CD4-positive, alpha-beta memory T cell (primary cell): ENCODE measurements around the gene RPL36A. TPM values are rescaled to one million over a fixed set of nuclear protein-coding genes. Genes with fewer than 3 reads are reported as not detected.
A peak's percentile ranks its signal among the peaks of the same experiment; 100 is the strongest.

ENCODE experiments used
- CTCF ChIA-PET: fragments of 350-600 bp; sonication (Branson Sonifier 250); formaldehyde crosslinking; loops from one replicate; lab custom pipeline; 2021; ENCODE audit warnings: inconsistent platforms; ENCODE audit not compliant: partially characterized antibody; lab: Charles Lee
- POLR2A ChIA-PET: fragments of 350-600 bp; sonication (Branson Sonifier 250); formaldehyde crosslinking; loops from one replicate; lab custom pipeline; 2021; ENCODE audit not compliant: partially characterized antibody; lab: Charles Lee
- DNase-seq, 5 donors: peaks; one replicate each; pipeline versions ENCODE4 v3.0.0 to v3.0.0-alpha.2; 2020 to 2022; ENCODE audit warnings: mixed read lengths in 1 of 5
- H3K27ac ChIP-seq: one replicate; pipeline ENCODE4 v1.7.0; 2013; ENCODE audit warnings: low read depth, low read length
- H3K27me3 ChIP-seq: 2 replicates; pipeline ENCODE4 v1.7.0; 2013; ENCODE audit warnings: mild to moderate bottlenecking, low read length, moderate library complexity; ENCODE audit not compliant: insufficient read depth
- H3K36me3 ChIP-seq: 2 replicates; pipeline ENCODE4 v1.7.0; 2013; ENCODE audit warnings: mild to moderate bottlenecking, low read length, moderate library complexity; ENCODE audit not compliant: insufficient read depth
- H3K4me1 ChIP-seq: 2 replicates; pipeline ENCODE4 v1.7.0; 2013; ENCODE audit warnings: mild to moderate bottlenecking, low read length, moderate library complexity; ENCODE audit not compliant: insufficient read depth
- H3K4me3 ChIP-seq, 2 donors: one replicate each; pipeline ENCODE4 v1.7.0; 2013; ENCODE audit warnings: low read length in 2 of 2, mild to moderate bottlenecking in 1 of 2
- H3K9me3 ChIP-seq, 2 donors: one replicate each; pipeline ENCODE4 v1.7.0; 2013; ENCODE audit warnings: low read length in 2 of 2, control low read depth in 1 of 2; ENCODE audit not compliant: control insufficient read depth in 1 of 2
- H3K27ac Mint-ChIP-seq, 7 donors: one replicate each; pipeline ENCODE4 v1.8.0; 2020 to 2021; ENCODE audit warnings: mixed read lengths in 7 of 7, mild to moderate bottlenecking in 6 of 7, inconsistent platforms in 3 of 7, moderate library complexity in 3 of 7
- H3K27me3 Mint-ChIP-seq, 2 donors: one replicate each; pipeline ENCODE4 v1.8.0; 2020 to 2021; ENCODE audit warnings: mixed read lengths in 2 of 2
- H3K36me3 Mint-ChIP-seq, 2 donors: one replicate each; pipeline ENCODE4 v1.8.0; 2020 to 2021; ENCODE audit warnings: mixed read lengths in 2 of 2, inconsistent platforms in 1 of 2, mild to moderate bottlenecking in 1 of 2
- H3K4me1 Mint-ChIP-seq, 4 donors: one replicate each; pipeline ENCODE4 v1.8.0; 2020 to 2021; ENCODE audit warnings: mixed read lengths in 4 of 4, mild to moderate bottlenecking in 1 of 4
- H3K4me3 Mint-ChIP-seq, 8 donors: one replicate each; pipeline ENCODE4 v1.8.0; 2020 to 2021; ENCODE audit warnings: mixed read lengths in 8 of 8, mild to moderate bottlenecking in 7 of 8, moderate library complexity in 6 of 8, inconsistent platforms in 3 of 8
- H3K9me3 Mint-ChIP-seq, 8 donors: one replicate each; pipeline ENCODE4 v1.8.0; 2020 to 2021; ENCODE audit warnings: mixed read lengths in 8 of 8, mild to moderate bottlenecking in 5 of 8, inconsistent platforms in 3 of 8, moderate library complexity in 1 of 8
- intact Hi-C: fragments of 100-400 bp; cut with micrococcal nuclease; formaldehyde crosslinking; loops from one replicate; pipeline ENCODE4 v1.15.1; 2023
- polyA plus RNA-seq, 2 donors: library from polyadenylated mRNA; unstranded; fragments of 300-500 nt; fragmentation: Illumina TruSeq; gene quantifications; one replicate each; pipeline ENCODE4 v1.2.3, GENCODE V29; 2021
- total RNA-seq, 2 experiments: library from RNA; stranded (reverse); gene quantifications; one replicate each; pipeline ENCODE4 v1.2.3, GENCODE V29; 2021

The RPL36A gene
- total and polyA plus RNA-seq, 4 experiments from 2014 or later, result 380 to 2,724 (median 1,362) TPM

GRCh38 chrX:101407167-101407747 lies 16.4 kb downstream of the RPL36A start:
- Mint-ChIP-seq H3K36me3 (peaks cover 1 to 22% of the 10 kb centered on the region in 2 donors), H3K4me1 (peaks cover 13 to 30% (median 20%) of the 10 kb centered on the region in 4 donors), H3K27me3 (no peaks in the 10 kb centered on the region), H3K27ac (peak overlapping the region; percentile 95 to 99 (median 98)), H3K9me3 (peaks cover 0 to 4% (median 0%) of the 10 kb centered on the region in 8 donors), H3K4me3 (peak overlapping the region; percentile 85 to 96 (median 94))
- CTCF ChIA-PET, result interaction anchor here (1.5 kb wide), 1 partner anchor 17 kb away, joined by 9 read pairs; the partner anchor contains the start of gene RPL36A
- H3K27me3 ChIP-seq, result no peaks in the 10 kb centered on the region
- peak in 1 of 5 donors; percentile 9 for DNase-seq
- peak overlapping the region; percentile 89 to 99 for H3K4me3 ChIP-seq
- H3K4me1 ChIP-seq, result peaks cover 27% of the 10 kb centered on the region
- peaks cover 7% of the 10 kb centered on the region for H3K36me3 ChIP-seq
- POLR2A ChIA-PET, result interaction anchor here (1.3 to 2.5 kb wide), 5 partner anchors 11 to 524 kb away, joined by 3 to 16 read pairs (median 7); partner anchors contain the start of genes RPL36A, TIMM8A and ZMAT1
- intact Hi-C loops, result loop anchor here (1.0 to 10.0 kb wide), 2 partner anchors 17 to 582 kb away; partner anchors contain the start of gene CSTF2
- H3K27ac ChIP-seq, result peak overlapping the region; percentile 97
- no peaks in the 10 kb centered on the region for H3K9me3 ChIP-seq

- Mint-ChIP-seq H3K4me3 (peak within 1 kb of the TSS; percentile 85 to 96 (median 94)), H3K36me3 (peaks cover 6 to 29% of the 10 kb centered on the region in 2 donors), H3K4me1 (peaks cover 14 to 36% (median 24%) of the 10 kb centered on the region in 4 donors), H3K27me3 (no peaks in the 10 kb centered on the region), H3K27ac (peak within 1 kb of the TSS; percentile 95 to 99 (median 98)), H3K9me3 (peaks cover 0 to 4% (median 0%) of the 10 kb centered on the region in 8 donors)
- peak; percentile 85 to 96 (median 91) for DNase-seq
- H3K4me1 ChIP-seq, result peaks cover 27% of the 10 kb centered on the region
- peak within 1 kb of the TSS; percentile 89 to 99 for H3K4me3 ChIP-seq
- ChIA-PET POLR2A (interaction anchor here (1.3 to 2.5 kb wide), 5 partner anchors 10 to 524 kb away, joined by 3 to 16 read pairs (median 7); partner anchors contain the start of genes RPL36A, TIMM8A and ZMAT1), CTCF (interaction anchor here (1.5 kb wide), 1 partner anchor 17 kb away, joined by 9 read pairs; the partner anchor contains the start of gene RPL36A)
- peak within 1 kb of the TSS; percentile 97 for H3K27ac ChIP-seq
- H3K27me3 ChIP-seq, result no peaks in the 10 kb centered on the region
- intact Hi-C loops, result loop anchor here (1.0 to 10.0 kb wide), 4 partner anchors 18 to 583 kb away; partner anchors contain the start of genes CSTF2 and TIMM8A
- H3K36me3 ChIP-seq, result peaks cover 12% of the 10 kb centered on the region
- H3K9me3 ChIP-seq, result no peaks in the 10 kb centered on the region
Observed at GRCh38 chrX:101407748-101408531, 17.1 kb downstream of the RPL36A start, which contains the start of the genes GLA and HNRNPH2. Gene GLA (minus strand): TSS chrX:101407925. CDS start chrX:101407903, 22 bp downstream. Gene HNRNPH2 (plus strand): TSS chrX:101408222. CDS start chrX:101411989, 3,767 bp downstream.

- H3K4me3 ChIP-seq, result peak overlapping the region; percentile 69 to 79
- intact Hi-C loops, result loop anchor here (1.0 to 10.0 kb wide), 3 partner anchors 60 to 584 kb away; partner anchors contain the start of genes CSTF2 and TIMM8A
- peak overlapping the region; percentile 97 for H3K27ac ChIP-seq
- peaks cover 12% of the 10 kb centered on the region for H3K36me3 ChIP-seq
- Mint-ChIP-seq H3K27ac (peak overlapping the region; percentile 95 to 99 (median 98)), H3K27me3 (no peaks in the 10 kb centered on the region), H3K4me3 (peak overlapping the region; percentile 85 to 96 (median 94)), H3K9me3 (peaks cover 0 to 4% (median 0%) of the 10 kb centered on the region in 8 donors), H3K4me1 (peaks cover 14 to 41% (median 25%) of the 10 kb centered on the region in 4 donors), H3K36me3 (peaks cover 10 to 33% of the 10 kb centered on the region in 2 donors)
- ChIA-PET CTCF (no interaction called here), POLR2A (interaction anchor here (1.0 to 2.5 kb wide), 3 partner anchors 9 to 524 kb away, joined by 3 to 16 read pairs (median 3); partner anchors contain the start of genes RPL36A and ZMAT1)
- no peaks in the 10 kb centered on the region for H3K9me3 ChIP-seq
- H3K4me1 ChIP-seq, result peaks cover 27% of the 10 kb centered on the region
- no peaks in the 10 kb centered on the region for H3K27me3 ChIP-seq
- DNase-seq, result no peak
Observed at GRCh38 chrX:101408532-101408841, 17.7 kb downstream of the RPL36A start.

GRCh38 chrX:101409043-101409442 lies 18.2 kb downstream of the RPL36A start:
- Mint-ChIP-seq H3K9me3 (peaks cover 0 to 4% (median 0%) of the 10 kb centered on the region in 8 donors), H3K4me1 (peaks cover 14 to 41% (median 25%) of the 10 kb centered on the region in 4 donors), H3K27me3 (no peaks in the 10 kb centered on the region), H3K4me3 (peak overlapping the region; percentile 85 to 96 (median 94)), H3K27ac (peak overlapping the region; percentile 95 to 99 (median 98)), H3K36me3 (peaks cover 10 to 30% of the 10 kb centered on the region in 2 donors)
- CTCF ChIA-PET, result no interaction called here
- Histone ChIP-seq H3K9me3 (no peaks in the 10 kb centered on the region), H3K4me3 (peak overlapping the region; percentile 69 to 79), H3K27ac (peak overlapping the region; percentile 97), H3K4me1 (peaks cover 32% of the 10 kb centered on the region), H3K27me3 (no peaks in the 10 kb centered on the region), H3K36me3 (peaks cover 12% of the 10 kb centered on the region)
- POLR2A ChIA-PET, result interaction anchor here (1.0 kb wide), 1 partner anchor 523 kb away, joined by 3 read pairs; the partner anchor contains the start of gene ZMAT1
- intact Hi-C loops, result loop anchor here (10.0 kb wide), 1 partner anchor 584 kb away; the partner anchor contains the start of gene CSTF2
- DNase-seq, result no peak

- H3K27ac Mint-ChIP-seq, result peak overlapping the region; percentile 38 to 89 (median 81)
- CTCF ChIA-PET, result no interaction called here
- POLR2A ChIA-PET, result no interaction called here
- Histone ChIP-seq H3K4me3 (no peak overlapping the region), H3K36me3 (peaks cover 12% of the 10 kb centered on the region), H3K4me1 (peaks cover 36% of the 10 kb centered on the region), H3K27ac (peak overlapping the region; percentile 21), H3K27me3 (no peaks in the 10 kb centered on the region), H3K9me3 (no peaks in the 10 kb centered on the region)
- intact Hi-C loops, result loop anchor here (10.0 kb wide), 1 partner anchor 1244 kb away; the partner anchor contains the start of gene GPRASP1
- peaks cover 17 to 47% (median 29%) of the 10 kb centered on the region in 4 donors for H3K4me1 Mint-ChIP-seq
- no peak for DNase-seq
- H3K27me3 Mint-ChIP-seq, result no peaks in the 10 kb centered on the region
- peaks cover 10 to 29% of the 10 kb centered on the region in 2 donors for H3K36me3 Mint-ChIP-seq
- H3K4me3 Mint-ChIP-seq, result peak overlapping the region; percentile 6 to 87 (median 62)
- H3K9me3 Mint-ChIP-seq, result peaks cover 0 to 4% (median 0%) of the 10 kb centered on the region in 8 donors
Observed at GRCh38 chrX:101410461-101410860, 19.6 kb downstream of the RPL36A start.

- Histone ChIP-seq H3K36me3 (peaks cover 12% of the 10 kb centered on the region), H3K9me3 (no peaks in the 10 kb centered on the region), H3K27me3 (no peaks in the 10 kb centered on the region), H3K27ac (no peak overlapping the region), H3K4me3 (no peak overlapping the region), H3K4me1 (peaks cover 40% of the 10 kb centered on the region)
- CTCF ChIA-PET, result interaction anchor here (2.4 kb wide), 1 partner anchor 21 kb away, joined by 7 read pairs; the partner anchor contains the start of gene RPL36A
- POLR2A ChIA-PET, result interaction anchor here (0.6 to 2.6 kb wide), 2 partner anchors 21 to 519 kb away, joined by 3 to 10 read pairs; partner anchors contain the start of gene RPL36A
- no peak for DNase-seq
- H3K4me1 Mint-ChIP-seq, result peaks cover 18 to 47% (median 33%) of the 10 kb centered on the region in 4 donors
- H3K27ac Mint-ChIP-seq, result peak overlapping the region in 3 of 7 donors; percentile 24 to 79 (median 35)
- peaks cover 0 to 4% (median 0%) of the 10 kb centered on the region in 8 donors for H3K9me3 Mint-ChIP-seq
- no peaks in the 10 kb centered on the region for H3K27me3 Mint-ChIP-seq
- intact Hi-C loops, result loop anchor here (10.0 kb wide), 1 partner anchor 1243 kb away; the partner anchor contains the start of gene GPRASP1
- H3K36me3 Mint-ChIP-seq, result peaks cover 10 to 28% of the 10 kb centered on the region in 2 donors
- H3K4me3 Mint-ChIP-seq, result peak overlapping the region in 1 of 8 donors; percentile 20
Observed at GRCh38 chrX:101411984-101412383, 21.2 kb downstream of the RPL36A start.
